ENCODE measurements around the gene ATP6V1G2. TPM values are rescaled to one million over a fixed set of nuclear protein-coding genes. Genes with fewer than 3 reads are reported as not detected.
A peak's percentile ranks its signal among the peaks of the same experiment; 100 is the strongest.

The ATP6V1G2 gene
- total RNA-seq, 2 experiments from 2014 or later: 2.7 to 3.8 TPM

DNA sequence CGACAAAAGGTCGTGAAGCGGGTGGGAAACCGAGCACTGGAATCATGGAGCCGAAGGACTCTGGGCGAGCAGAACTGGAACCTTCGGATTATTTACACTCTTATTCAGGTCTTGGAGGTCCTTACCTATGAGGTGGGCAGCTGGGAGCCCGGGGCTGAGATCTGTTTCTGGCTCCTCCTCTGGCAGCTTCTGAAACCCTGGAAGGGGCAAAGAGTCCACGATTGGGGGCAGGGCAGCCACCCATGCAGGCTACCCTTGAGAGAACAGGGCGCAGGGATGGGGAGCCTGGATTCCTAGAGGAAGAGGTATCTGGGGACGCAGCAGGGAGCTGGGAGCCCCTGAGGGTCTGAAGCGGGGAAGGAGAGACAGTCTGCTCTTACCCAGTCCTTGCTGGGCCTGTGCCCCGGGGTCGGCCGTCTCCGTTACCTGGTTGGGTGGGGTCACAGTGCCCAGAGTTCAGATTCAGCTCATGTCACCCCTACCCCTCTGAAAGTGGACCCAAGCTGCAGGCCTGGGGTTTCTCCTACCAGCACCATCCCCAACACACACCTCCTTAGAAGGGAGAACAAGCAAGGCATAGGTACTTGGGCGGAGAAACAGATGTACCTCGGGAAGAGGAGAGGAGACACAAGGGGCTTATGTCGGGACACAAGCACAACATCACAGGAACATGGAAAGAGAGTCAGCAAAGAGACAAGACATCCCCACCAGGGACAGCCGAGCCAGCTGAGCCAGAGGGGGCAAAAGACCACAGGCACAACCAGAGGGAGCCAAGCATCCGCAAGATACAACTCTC lies 35.2 kb upstream of the ATP6V1G2 start:
- ChIA-PET POLR2A (interaction anchor here (0.5 to 36.9 kb wide), 15 partner anchors 4 to 1390 kb away, joined by 3 to 1578 read pairs (median 9); partner anchors contain the start of genes ATP6V1G2, CLIC1, CSNK2B and DDX39B), CTCF (interaction anchor here (1.0 to 18.7 kb wide), 10 partner anchors 6 to 249 kb away, joined by 3 to 640 read pairs (median 12); partner anchors contain the start of genes ATP6V1G2, DDX39B, LTA and NCR3)
- peak; percentile 38 for DNase-seq
- H3K4me3 Mint-ChIP-seq: peak overlapping the region; percentile 91
- H3K9me3 Mint-ChIP-seq: no peaks in the 10 kb centered on the region
- peaks cover 70% of the 10 kb centered on the region for H3K36me3 Mint-ChIP-seq (ENCODE audit: low read depth)
- peak overlapping the region; percentile 94 for H3K27ac Mint-ChIP-seq
- no peaks in the 10 kb centered on the region for H3K27me3 Mint-ChIP-seq
- H3K4me1 Mint-ChIP-seq: peaks cover 65% of the 10 kb centered on the region

DNA sequence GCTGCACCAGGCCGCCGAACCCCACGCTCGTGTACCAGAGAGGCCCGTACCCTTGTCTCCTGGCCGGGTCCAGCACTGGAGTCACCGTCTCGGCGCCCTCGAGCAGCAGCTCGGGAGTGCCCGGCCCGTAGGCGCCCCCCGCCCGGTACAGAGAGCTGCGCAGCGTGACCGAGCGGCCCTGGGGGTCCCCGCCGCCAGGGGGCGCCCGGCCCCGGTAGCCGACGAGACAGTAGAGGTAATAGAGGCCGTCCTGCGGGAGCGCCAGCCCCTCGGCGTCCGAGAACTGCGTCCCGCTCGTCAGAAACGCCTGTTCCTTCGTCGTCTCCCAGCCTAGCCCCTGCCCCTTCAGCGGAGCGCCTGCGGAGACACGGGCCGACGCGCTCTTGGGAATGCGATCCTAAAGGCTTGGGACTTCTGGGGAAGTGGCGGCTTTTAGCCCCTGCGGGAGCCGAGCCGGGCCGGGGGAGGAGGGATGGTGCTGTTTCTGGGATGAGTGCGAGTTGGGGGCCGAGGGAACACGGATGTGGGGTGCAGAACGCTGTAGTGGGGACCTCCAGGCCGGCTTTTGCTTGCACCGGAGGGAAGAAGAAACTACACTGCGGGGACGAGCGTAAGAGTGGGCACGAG lies 34.5 kb upstream of the ATP6V1G2 start:
- H3K27ac Mint-ChIP-seq: peak overlapping the region; percentile 94
- peaks cover 58% of the 10 kb centered on the region for H3K4me1 Mint-ChIP-seq
- peak; percentile 89 for DNase-seq
- POLR2A ChIA-PET: interaction anchor here (0.9 to 36.9 kb wide), 11 partner anchors 4 to 1257 kb away, joined by 3 to 1578 read pairs (median 15); partner anchors contain the start of genes ATP6V1G2, CLIC1, CSNK2B and DDX39B
- peak overlapping the region; percentile 91 for H3K4me3 Mint-ChIP-seq
- CTCF ChIA-PET: interaction anchor here (1.0 to 18.7 kb wide), 11 partner anchors 11 to 249 kb away, joined by 3 to 640 read pairs (median 4); partner anchors contain the start of genes ATP6V1G2, BAG6, C6orf47 and DDX39B
- H3K36me3 Mint-ChIP-seq (ENCODE audit: low read depth): peaks cover 77% of the 10 kb centered on the region
- H3K9me3 Mint-ChIP-seq: no peaks in the 10 kb centered on the region
- H3K27me3 Mint-ChIP-seq: no peaks in the 10 kb centered on the region

GRCh38 chr6:31580438-31580740 lies 34.0 kb upstream of the ATP6V1G2 start:
- Mint-ChIP-seq H3K27me3 (no peaks in the 10 kb centered on the region), H3K4me1 (peaks cover 55% of the 10 kb centered on the region), H3K4me3 (peak overlapping the region; percentile 91), H3K27ac (peak overlapping the region; percentile 94), H3K9me3 (no peaks in the 10 kb centered on the region), H3K36me3 (ENCODE audit: low read depth) (peaks cover 78% of the 10 kb centered on the region)
- DNase-seq: no peak
- POLR2A ChIA-PET: interaction anchor here (0.9 to 36.9 kb wide), 9 partner anchors 5 to 158 kb away, joined by 6 to 1578 read pairs (median 32); partner anchors contain the start of genes ATP6V1G2, CLIC1, DDX39B and GPANK1
- CTCF ChIA-PET: interaction anchor here (1.0 to 18.7 kb wide), 9 partner anchors 11 to 250 kb away, joined by 4 to 640 read pairs (median 8); partner anchors contain the start of genes ATP6V1G2, BAG6, C6orf47 and DDX39B

DNA sequence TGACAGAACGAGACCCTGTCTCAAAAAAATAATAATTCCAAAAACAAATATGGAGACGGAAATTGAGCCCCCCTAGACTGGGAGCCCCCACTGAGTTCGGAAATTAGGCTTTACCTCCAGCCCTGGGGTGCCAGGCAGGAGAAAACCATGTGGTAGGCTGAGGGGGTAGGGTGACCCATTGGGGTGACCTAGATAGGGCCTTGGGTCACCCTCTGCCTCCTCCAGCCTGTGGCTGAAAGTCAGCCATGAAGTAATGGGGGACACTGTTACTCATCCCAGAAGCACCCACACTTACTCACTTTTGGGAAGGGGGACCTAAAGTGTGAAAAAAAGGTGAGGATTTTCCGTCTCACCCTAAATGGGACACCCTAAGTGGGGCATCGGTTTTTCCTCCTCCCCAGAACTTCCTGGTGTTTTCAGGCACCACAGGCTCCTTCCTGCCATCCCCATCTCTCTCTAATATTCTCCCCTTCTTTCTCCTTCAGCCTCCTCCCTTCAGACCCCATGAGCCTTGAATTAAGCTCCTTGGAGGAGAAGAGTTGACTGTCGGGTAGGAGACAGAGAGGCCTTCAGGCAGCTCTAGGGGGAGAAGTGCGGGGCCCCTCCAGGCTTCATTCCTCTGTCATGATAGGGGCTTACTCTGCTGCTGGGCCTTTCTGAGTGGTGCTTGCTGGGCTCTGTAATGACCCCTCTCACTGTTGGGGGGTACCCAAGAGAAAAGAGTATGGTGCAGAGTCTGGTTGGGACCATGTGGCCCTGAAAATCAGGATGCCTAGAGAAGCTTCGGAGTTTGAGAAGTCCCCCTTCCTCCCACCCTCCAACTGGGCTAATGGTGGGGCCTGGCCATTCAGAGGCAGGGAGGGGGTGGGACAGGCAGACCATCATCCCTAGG lies 33.4 kb upstream of the ATP6V1G2 start:
- Mint-ChIP-seq H3K27me3 (no peaks in the 10 kb centered on the region), H3K4me1 (peaks cover 55% of the 10 kb centered on the region), H3K4me3 (peak overlapping the region; percentile 91), H3K27ac (peak overlapping the region; percentile 94), H3K9me3 (no peaks in the 10 kb centered on the region), H3K36me3 (ENCODE audit: low read depth) (peaks cover 79% of the 10 kb centered on the region)
- ChIA-PET CTCF (interaction anchor here (1.0 to 18.7 kb wide), 9 partner anchors 10 to 250 kb away, joined by 4 to 640 read pairs (median 8); partner anchors contain the start of genes ATP6V1G2, BAG6, C6orf47 and DDX39B), POLR2A (interaction anchor here (1.6 to 36.9 kb wide), 7 partner anchors 5 to 159 kb away, joined by 6 to 1578 read pairs (median 162); partner anchors contain the start of genes ATP6V1G2, CLIC1, DDX39B and GPANK1)
- peak; percentile 45 for DNase-seq

DNA sequence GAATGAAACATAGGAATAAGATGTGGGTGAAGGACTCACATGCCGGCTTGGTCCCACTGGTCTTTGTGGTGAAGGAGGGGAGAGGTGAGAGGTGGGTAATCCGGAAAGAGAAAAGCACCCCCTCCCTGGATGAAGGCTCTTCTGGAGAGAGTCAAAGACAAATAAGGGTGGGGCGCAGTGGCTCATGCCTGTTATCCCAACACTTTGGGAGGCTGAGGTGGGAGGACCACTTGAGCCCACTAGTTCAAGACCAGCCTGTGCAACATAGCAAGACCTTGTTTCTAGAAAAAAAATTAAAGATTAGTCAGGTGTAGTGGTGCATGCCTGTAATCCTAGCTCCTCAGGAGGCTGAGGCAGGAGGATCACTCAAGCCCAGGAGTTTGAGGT lies 32.7 kb upstream of the ATP6V1G2 start:
- Mint-ChIP-seq H3K36me3 (ENCODE audit: low read depth) (peaks cover 79% of the 10 kb centered on the region), H3K27me3 (no peaks in the 10 kb centered on the region), H3K4me3 (peak overlapping the region; percentile 91), H3K9me3 (no peaks in the 10 kb centered on the region), H3K4me1 (peaks cover 57% of the 10 kb centered on the region), H3K27ac (peak overlapping the region; percentile 94)
- DNase-seq: no peak
- CTCF ChIA-PET: interaction anchor here (7.7 to 18.7 kb wide), 3 partner anchors 10 to 33 kb away, joined by 63 to 640 read pairs (median 400); partner anchors contain the start of genes ATP6V1G2, DDX39B, LTA and NCR3
- POLR2A ChIA-PET: interaction anchor here (1.4 to 36.9 kb wide), 7 partner anchors 6 to 85 kb away, joined by 3 to 1578 read pairs (median 162); partner anchors contain the start of genes ATP6V1G2, BAG6, DDX39B and GPANK1

- peaks cover 57% of the 10 kb centered on the region for H3K4me1 Mint-ChIP-seq
- H3K27ac Mint-ChIP-seq: peak overlapping the region; percentile 94
- peaks cover 76% of the 10 kb centered on the region for H3K36me3 Mint-ChIP-seq (ENCODE audit: low read depth)
- CTCF ChIA-PET: interaction anchor here (5.2 to 18.7 kb wide), 5 partner anchors 6 to 32 kb away, joined by 28 to 640 read pairs (median 70); partner anchors contain the start of genes ATP6V1G2, DDX39B, LST1 and LTA
- peak; percentile 32 for DNase-seq
- H3K4me3 Mint-ChIP-seq: peak overlapping the region; percentile 91
- no peaks in the 10 kb centered on the region for H3K27me3 Mint-ChIP-seq
- POLR2A ChIA-PET: interaction anchor here (1.4 to 36.9 kb wide), 8 partner anchors 6 to 86 kb away, joined by 3 to 1578 read pairs (median 106); partner anchors contain the start of genes ATP6V1G2, BAG6, DDX39B and GPANK1
- no peaks in the 10 kb centered on the region for H3K9me3 Mint-ChIP-seq
Observed at GRCh38 chr6:31578184-31579118, 32.0 kb upstream of the ATP6V1G2 start.

DNA sequence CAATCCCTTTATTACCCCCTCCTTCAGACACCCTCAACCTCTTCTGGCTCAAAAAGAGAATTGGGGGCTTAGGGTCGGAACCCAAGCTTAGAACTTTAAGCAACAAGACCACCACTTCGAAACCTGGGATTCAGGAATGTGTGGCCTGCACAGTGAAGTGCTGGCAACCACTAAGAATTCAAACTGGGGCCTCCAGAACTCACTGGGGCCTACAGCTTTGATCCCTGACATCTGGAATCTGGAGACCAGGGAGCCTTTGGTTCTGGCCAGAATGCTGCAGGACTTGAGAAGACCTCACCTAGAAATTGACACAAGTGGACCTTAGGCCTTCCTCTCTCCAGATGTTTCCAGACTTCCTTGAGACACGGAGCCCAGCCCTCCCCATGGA lies 31.2 kb upstream of the ATP6V1G2 start:
- Mint-ChIP-seq H3K27ac (peak overlapping the region; percentile 96), H3K4me1 (peaks cover 58% of the 10 kb centered on the region), H3K4me3 (peak overlapping the region; percentile 94), H3K9me3 (no peaks in the 10 kb centered on the region), H3K27me3 (no peaks in the 10 kb centered on the region), H3K36me3 (ENCODE audit: low read depth) (peaks cover 73% of the 10 kb centered on the region)
- ChIA-PET CTCF (interaction anchor here (1.7 to 18.7 kb wide), 5 partner anchors 7 to 76 kb away, joined by 5 to 640 read pairs (median 70); partner anchors contain the start of genes ATP6V1G2, DDX39B, LST1 and LTB), POLR2A (interaction anchor here (1.4 to 36.9 kb wide), 10 partner anchors 5 to 1394 kb away, joined by 4 to 1578 read pairs (median 52); partner anchors contain the start of genes ATP6V1G2, BAG6, CLIC1 and DDX39B)
- DNase-seq: no peak

DNA sequence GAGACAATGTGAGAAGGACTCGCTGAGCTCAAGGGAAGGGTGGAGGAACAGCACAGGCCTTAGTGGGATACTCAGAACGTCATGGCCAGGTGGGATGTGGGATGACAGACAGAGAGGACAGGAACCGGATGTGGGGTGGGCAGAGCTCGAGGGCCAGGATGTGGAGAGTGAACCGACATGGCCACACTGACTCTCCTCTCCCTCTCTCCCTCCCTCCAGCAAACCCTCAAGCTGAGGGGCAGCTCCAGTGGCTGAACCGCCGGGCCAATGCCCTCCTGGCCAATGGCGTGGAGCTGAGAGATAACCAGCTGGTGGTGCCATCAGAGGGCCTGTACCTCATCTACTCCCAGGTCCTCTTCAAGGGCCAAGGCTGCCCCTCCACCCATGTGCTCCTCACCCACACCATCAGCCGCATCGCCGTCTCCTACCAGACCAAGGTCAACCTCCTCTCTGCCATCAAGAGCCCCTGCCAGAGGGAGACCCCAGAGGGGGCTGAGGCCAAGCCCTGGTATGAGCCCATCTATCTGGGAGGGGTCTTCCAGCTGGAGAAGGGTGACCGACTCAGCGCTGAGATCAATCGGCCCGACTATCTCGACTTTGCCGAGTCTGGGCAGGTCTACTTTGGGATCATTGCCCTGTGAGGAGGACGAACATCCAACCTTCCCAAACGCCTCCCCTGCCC lies 30.6 kb upstream of the ATP6V1G2 start:
- POLR2A ChIA-PET: interaction anchor here (1.0 to 36.9 kb wide), 13 partner anchors 5 to 1394 kb away, joined by 3 to 1578 read pairs (median 21); partner anchors contain the start of genes ATP6V1G2, BAG6, C6orf47 and CLIC1
- Mint-ChIP-seq H3K4me1 (peaks cover 60% of the 10 kb centered on the region), H3K4me3 (peak overlapping the region; percentile 94), H3K27me3 (no peaks in the 10 kb centered on the region), H3K9me3 (no peaks in the 10 kb centered on the region), H3K36me3 (ENCODE audit: low read depth) (peaks cover 71% of the 10 kb centered on the region), H3K27ac (peak overlapping the region; percentile 96)
- DNase-seq: peak; percentile 86
- CTCF ChIA-PET: interaction anchor here (0.5 to 18.7 kb wide), 8 partner anchors 8 to 77 kb away, joined by 3 to 640 read pairs (median 20); partner anchors contain the start of genes ATP6V1G2, DDX39B, LST1 and LTB

GRCh38 chr6:31575952-31576685 lies 29.7 kb upstream of the ATP6V1G2 start:
- no peak for DNase-seq
- POLR2A ChIA-PET: interaction anchor here (0.6 to 36.9 kb wide), 20 partner anchors 4 to 1395 kb away, joined by 3 to 1578 read pairs (median 6); partner anchors contain the start of genes ATP6V1G2, BAG6, C6orf47 and CLIC1
- CTCF ChIA-PET: interaction anchor here (0.8 to 18.7 kb wide), 8 partner anchors 8 to 259 kb away, joined by 3 to 640 read pairs (median 20); partner anchors contain the start of genes ATP6V1G2, DDX39B, LST1 and LTB
- Mint-ChIP-seq H3K4me3 (peak overlapping the region; percentile 94), H3K27me3 (no peaks in the 10 kb centered on the region), H3K36me3 (ENCODE audit: low read depth) (peaks cover 61% of the 10 kb centered on the region), H3K9me3 (no peaks in the 10 kb centered on the region), H3K4me1 (peaks cover 69% of the 10 kb centered on the region), H3K27ac (peak overlapping the region; percentile 96)

All from activated CD4-positive, alpha-beta memory T cell treated with anti-CD3 and anti-CD28 coated beads, Interleukin-2, amount 10 ng/mL, durations not matched to agents 7 days and 5 days (primary cell).